ENCODE data around the gene IL32. TPM values are rescaled to one million over a fixed set of nuclear protein-coding genes. Genes with fewer than 3 reads are reported as not detected.

IL32 gene
- total RNA-seq, 6 experiments from 2014 or later: 204 to 1,268 (median 669) TPM

GRCh38 chr16:3115561-3115960 is 50.1 kb downstream of the IL32 start:
- intact Hi-C loops (cut with DNase I): no loop called here

DNA sequence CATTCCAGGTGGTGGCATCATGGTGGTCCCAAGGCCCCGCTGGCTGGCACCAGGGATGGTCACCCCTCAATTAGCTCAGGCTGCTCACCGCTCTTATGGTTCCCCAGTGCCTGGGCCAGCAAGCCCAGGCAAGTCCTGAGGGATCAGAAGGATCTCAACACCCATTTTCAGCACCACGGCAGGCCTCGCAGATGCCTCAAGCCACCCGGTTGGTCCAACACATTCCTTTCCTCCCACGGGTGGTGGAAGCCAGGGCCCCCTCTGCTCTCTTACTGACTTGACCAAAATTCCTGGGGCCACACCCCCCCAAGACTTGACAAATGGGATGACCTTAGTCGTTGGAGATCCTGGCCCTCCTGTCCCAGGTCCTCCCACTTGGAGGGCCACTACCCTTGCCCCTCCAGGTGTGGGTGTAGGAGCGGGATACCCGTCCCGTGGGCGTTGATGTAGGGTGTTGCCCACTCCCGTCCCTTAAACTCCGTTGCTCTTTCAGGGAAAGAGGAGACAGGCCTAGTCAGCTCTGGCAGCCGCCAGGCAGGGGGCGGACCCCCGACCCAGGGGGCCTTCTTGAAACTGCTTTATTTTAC is 52.9 kb downstream of the IL32 start:
- Histone ChIP-seq H3K27ac (no peak overlapping the region), H3K4me1 (peaks cover 0 to 5% (median 2%) of the 10 kb centered on the region in 4 donors), H3K9me3 (no peaks in the 10 kb centered on the region), H3K36me3 (peaks cover 0 to 7% (median 0%) of the 10 kb centered on the region in 4 donors), H3K4me3 (no peak overlapping the region), H3K27me3 (no peaks in the 10 kb centered on the region)
- intact Hi-C loops (cut with DNase I): no loop called here
- 95% methylated on average over 4 of the region's 16 CpGs for WGBS (ENCODE audit: insufficient coverage, low coverage, low lambda C conversion rate, missing lambda C conversion rate)
- no peak for TF ChIP-seq CTCF (IDR thresholded peaks at IDR 0.05)
- TF ChIP-seq POLR2A (IDR thresholded peaks at IDR 0.05): no peak
- peak in 1 of 3 donors; percentile 42 for DNase-seq
- ATAC-seq: no peak

More at GRCh38 chr16:3115561-3115960, 50.1 kb downstream of the IL32 start:
- DNase-seq (peak in 1 of 3 donors; percentile 45), ATAC-seq (no peak)
- Histone ChIP-seq H3K36me3 (peaks cover 0 to 7% (median 0%) of the 10 kb centered on the region in 4 donors), H3K4me1 (peaks cover 0 to 15% (median 6%) of the 10 kb centered on the region in 4 donors), H3K27me3 (no peaks in the 10 kb centered on the region), H3K4me3 (no peak overlapping the region), H3K27ac (no peak overlapping the region), H3K9me3 (no peaks in the 10 kb centered on the region)
- 80% methylated on average over 2 of the region's 14 CpGs for WGBS (ENCODE audit: insufficient coverage, low coverage, low lambda C conversion rate, missing lambda C conversion rate)
- TF ChIP-seq CTCF (IDR thresholded peaks at IDR 0.05) (no peak), POLR2A (IDR thresholded peaks at IDR 0.05) (no peak)

- TF ChIP-seq CTCF (IDR thresholded peaks at IDR 0.05) (no peak), POLR2A (IDR thresholded peaks at IDR 0.05) (no peak)
- DNase-seq (peak in 1 of 3 donors; percentile 42), ATAC-seq (no peak)
- WGBS (ENCODE audit: insufficient coverage, low coverage, low lambda C conversion rate, missing lambda C conversion rate): no CpG with 5 or more reads among the region's 20 CpGs
- no peak overlapping the region for H3K4me3 ChIP-seq
- H3K27ac ChIP-seq: no peak overlapping the region
- peaks cover 0 to 7% (median 0%) of the 10 kb centered on the region in 4 donors for H3K36me3 ChIP-seq
- H3K27me3 ChIP-seq: no peaks in the 10 kb centered on the region
- intact Hi-C loops (cut with DNase I): no loop called here
- peaks cover 0 to 5% (median 0%) of the 10 kb centered on the region in 4 donors for H3K4me1 ChIP-seq
- H3K9me3 ChIP-seq: no peaks in the 10 kb centered on the region
Measured at GRCh38 chr16:3118846-3119245, 53.4 kb downstream of the IL32 start.

Small RNA genes within 50 kb of the gene (small RNA-seq; reads per million reads assigned to genes)
- 0 reads per million in 2 experiments for gene RNU1-22P

Other genes starting within 250 kb of the IL32 start
- not detected for gene PRSS21, start 248.4 kb upstream of the IL32 start, total RNA-seq
- 1 to 10 TPM in 1 of 6 experiments, under 1 TPM in 3, not detected in 2; 0.24 to 1.6 (median 0.50) TPM for gene ZG16B, start 235.3 kb upstream of the IL32 start, total RNA-seq
- gene PRSS22, start 207.5 kb upstream of the IL32 start, total RNA-seq: 1 to 10 TPM in 2 of 6 experiments, under 1 TPM in 3, not detected in 1; 0.18 to 2.1 (median 0.84) TPM
- gene FLYWCH2, start 182.4 kb upstream of the IL32 start, total RNA-seq: 10 to 100 TPM in 2 of 6 experiments, 1 to 10 TPM in 4; 3.6 to 18.9 (median 5.6) TPM
- gene FLYWCH1, start 153.7 kb upstream of the IL32 start, total RNA-seq: 10 to 100 TPM in 5 of 6 experiments, 1 to 10 TPM in 1; 9.3 to 19.8 (median 15.1) TPM
- gene KREMEN2, start 101.4 kb upstream of the IL32 start, total RNA-seq: not detected
- 1 to 10 TPM in 4 of 6 experiments, under 1 TPM in 2; 0.93 to 6.1 (median 3.3) TPM for gene PAQR4, start 96.3 kb upstream of the IL32 start, total RNA-seq
- gene PKMYT1, start 85.2 kb upstream of the IL32 start, total RNA-seq: 1 to 10 TPM in 5 of 6 experiments, under 1 TPM in 1; 0.68 to 6.5 (median 1.7) TPM
- gene CLDN9, start 52.7 kb upstream of the IL32 start, total RNA-seq: 1 to 10 TPM in 2 of 6 experiments, under 1 TPM in 4; 0.25 to 1.7 (median 0.92) TPM
- 1 to 10 TPM in 1 of 6 experiments, not detected in 5; 2.9 TPM for gene CLDN6, start 47.5 kb upstream of the IL32 start, total RNA-seq
- gene TNFRSF12A, start 45.3 kb upstream of the IL32 start, total RNA-seq: 100 to 1,000 TPM in 3 of 6 experiments, 10 to 100 TPM in 1, 1 to 10 TPM in 2; 5.2 to 284 (median 69.4) TPM
- 10 to 100 TPM in 5 of 6 experiments, 1 to 10 TPM in 1; 9.7 to 14.6 (median 12.1) TPM for gene HCFC1R1, start 41.7 kb upstream of the IL32 start, total RNA-seq
- gene THOC6, start 41.6 kb upstream of the IL32 start, total RNA-seq: 10 to 100 TPM in 2 of 6 experiments, 1 to 10 TPM in 4; 7.7 to 15.7 (median 9.7) TPM
- under 1 TPM in 5 of 6 experiments, not detected in 1; 0.11 to 0.58 (median 0.48) TPM for gene BICDL2, start 28.7 kb upstream of the IL32 start, total RNA-seq
- 1 to 10 TPM; 1.3 to 2.0 (median 1.6) TPM for gene MMP25, start 19.1 kb upstream of the IL32 start, total RNA-seq
- gene ZSCAN10, start 33.7 kb downstream of the IL32 start, total RNA-seq: not detected
- gene ZNF205, start 46.9 kb downstream of the IL32 start, total RNA-seq: 1 to 10 TPM; 4.0 to 8.4 (median 5.4) TPM
- 1 to 10 TPM; 1.3 to 4.4 (median 1.7) TPM for gene ZNF213, start 69.4 kb downstream of the IL32 start, total RNA-seq
- not detected for gene OR1F1, start 122.6 kb downstream of the IL32 start, total RNA-seq
- gene ZNF200, start 169.5 kb downstream of the IL32 start, total RNA-seq: 1 to 10 TPM; 1.9 to 4.8 (median 3.5) TPM
- gene MEFV, start 191.0 kb downstream of the IL32 start, total RNA-seq: 1 to 10 TPM in 3 of 6 experiments, under 1 TPM in 3; 0.66 to 1.7 (median 1.0) TPM
- gene ZNF263, start 217.9 kb downstream of the IL32 start, total RNA-seq: 10 to 100 TPM in 5 of 6 experiments, 1 to 10 TPM in 1; 7.1 to 13.9 (median 11.0) TPM
- gene TIGD7, start 239.8 kb downstream of the IL32 start, total RNA-seq: 1 to 10 TPM in 4 of 6 experiments, under 1 TPM in 2; 0.56 to 1.9 (median 1.7) TPM
- 10 to 100 TPM in 4 of 6 experiments, 1 to 10 TPM in 2; 7.5 to 11.5 (median 10.5) TPM for gene ZNF75A, start 239.9 kb downstream of the IL32 start, total RNA-seq